Mucosa of descending colon (tissue), 3 donors: ENCODE results near the gene DKKL1. TPM values are rescaled to one million over a fixed set of nuclear protein-coding genes. Genes with fewer than 3 reads are reported as not detected.

Experiments
- ATAC-seq: fragments of 200-7000 bp; cut with Tn5 transposase; one replicate; pipeline ENCODE4 v1.9.1; 2020; ENCODE audit warnings: mild to moderate bottlenecking, moderate library complexity
- DNase-seq, 3 donors: peaks; one replicate each; pipeline ENCODE4 v3.0.0-alpha.2; 2020
- H3K36me3 ChIP-seq: fragments of 200-600 bp; one replicate; pipeline ENCODE4 v1.8.0; 2021; ENCODE audit warnings: low read depth, mild to moderate bottlenecking
- H3K4me1 ChIP-seq: fragments of 200-600 bp; one replicate; pipeline ENCODE4 v1.8.0; 2021; ENCODE audit warnings: low read depth, mild to moderate bottlenecking
- H3K4me3 ChIP-seq: fragments of 200-600 bp; one replicate; pipeline ENCODE4 v1.8.0; 2021; ENCODE audit warnings: mild to moderate bottlenecking
- H3K9me3 ChIP-seq: fragments of 200-600 bp; one replicate; pipeline ENCODE4 v1.8.0; 2021; ENCODE audit warnings: mild to moderate bottlenecking
- CTCF ChIP-seq: fragments of 200-600 bp; IDR thresholded peaks from one replicate; pipeline ENCODE4 v1.8.0; 2022; ENCODE audit warnings: antibody characterized with exemption, mild to moderate bottlenecking
- intact Hi-C, 2 donors: fragments of 100-400 bp; cut with DNase I in 1 of 2; cut with micrococcal nuclease in 1 of 2; formaldehyde crosslinking; loops; one replicate each; pipeline versions ENCODE4 v1.11.0 to v1.11.1; 2022; cut with DNase I, micrococcal nuclease
- total RNA-seq, 3 donors: library from RNA; stranded (reverse); fragmentation: NEBNext Ultra II Directional in 2 of 3; extraction: Animal tissue kit (Norgen Biotek cat#: 25700) in 2 of 3; gene quantifications; one replicate each; pipeline versions ENCODE4 v1.2.1 to v1.2.4, GENCODE V29; 2021 to 2023
- donor health status: DM: no; HTN: no; CAD: no; lungs with moderate emphysema.
- donor health status: DM: no; HTN: no; CAD: no.
- donor health status: DM: no; HTN: yes; CAD: no.

DKKL1 gene
- total RNA-seq, 3 donors from 2014 or later, result 0.44 TPM; not detected in 2

- intact Hi-C loops, result loop anchor here (2.0 to 5.0 kb wide), 2 partner anchors 48 to 49 kb away; partner anchors contain the start of gene SLC17A7 (in 1 of the 2)
- DNase-seq, result no peak
- TF ChIP-seq CTCF, result no peak
Observed at GRCh38 chr19:49393881-49394280, 30.2 kb downstream of the DKKL1 start.

GRCh38 chr19:49395581-49396407 lies 32.1 kb downstream of the DKKL1 start:
- intact Hi-C loops, result loop anchor here in 1 of 2 donors (5.0 kb wide), 1 partner anchor 37 kb away; no protein-coding TSS in a partner anchor
- H3K4me3 ChIP-seq, result no peak overlapping the region

More at GRCh38 chr19:49393881-49394280, 30.2 kb downstream of the DKKL1 start:
- ATAC-seq, result no peak
- Histone ChIP-seq H3K4me1 (no peaks in the 10 kb centered on the region), H3K36me3 (no peaks in the 10 kb centered on the region), H3K4me3 (no peak overlapping the region), H3K9me3 (no peaks in the 10 kb centered on the region)

GRCh38 chr19:49396738-49397505 lies 33.2 kb downstream of the DKKL1 start:
- DNase-seq, result no peak
- H3K36me3 ChIP-seq, result no peaks in the 10 kb centered on the region
- no peak overlapping the region for H3K4me3 ChIP-seq
- no peaks in the 10 kb centered on the region for H3K4me1 ChIP-seq
- no peak for ATAC-seq
- TF ChIP-seq CTCF, result no peak
- intact Hi-C loops, result loop anchor here in 1 of 2 donors (5.0 kb wide), 1 partner anchor 35 kb away; no protein-coding TSS in a partner anchor
- H3K9me3 ChIP-seq, result no peaks in the 10 kb centered on the region

More at GRCh38 chr19:49395581-49396407, 32.1 kb downstream of the DKKL1 start:
- DNase-seq (no peak), ATAC-seq (no peak)
- Histone ChIP-seq H3K9me3 (no peaks in the 10 kb centered on the region), H3K4me1 (no peaks in the 10 kb centered on the region), H3K36me3 (no peaks in the 10 kb centered on the region)
- no peak for TF ChIP-seq CTCF

GRCh38 chr19:49398001-49398615 lies 34.4 kb downstream of the DKKL1 start:
- TF ChIP-seq CTCF, result no peak
- intact Hi-C loops, result loop anchor here in 1 of 2 donors (5.0 kb wide), 1 partner anchor 34 kb away; no protein-coding TSS in a partner anchor
- Histone ChIP-seq H3K9me3 (no peaks in the 10 kb centered on the region), H3K4me1 (no peaks in the 10 kb centered on the region), H3K4me3 (no peak overlapping the region), H3K36me3 (no peaks in the 10 kb centered on the region)
- no peak for ATAC-seq
- DNase-seq, result peak in 1 of 3 donors; percentile 4

GRCh38 chr19:49398931-49399330 lies 35.3 kb downstream of the DKKL1 start:
- TF ChIP-seq CTCF, result no peak
- Histone ChIP-seq H3K4me3 (no peak overlapping the region), H3K4me1 (no peaks in the 10 kb centered on the region), H3K36me3 (no peaks in the 10 kb centered on the region), H3K9me3 (no peaks in the 10 kb centered on the region)
- DNase-seq (peak in 1 of 3 donors; percentile 22), ATAC-seq (no peak)
- intact Hi-C loops, result loop anchor here in 1 of 2 donors (5.0 kb wide), 1 partner anchor 33 kb away; no protein-coding TSS in a partner anchor
